ENCODE measurements around the gene MTA1. TPM values are rescaled to one million over a fixed set of nuclear protein-coding genes. Genes with fewer than 3 reads are reported as not detected.
A peak's percentile ranks its signal among the peaks of the same experiment; 100 is the strongest.

Gene MTA1
- total and polyA plus RNA-seq, 2 of the 8 experiments (the other 6 are each of a cell fraction or from before 2014, with no cell fraction given) = 73.9 to 221 TPM

DNA sequence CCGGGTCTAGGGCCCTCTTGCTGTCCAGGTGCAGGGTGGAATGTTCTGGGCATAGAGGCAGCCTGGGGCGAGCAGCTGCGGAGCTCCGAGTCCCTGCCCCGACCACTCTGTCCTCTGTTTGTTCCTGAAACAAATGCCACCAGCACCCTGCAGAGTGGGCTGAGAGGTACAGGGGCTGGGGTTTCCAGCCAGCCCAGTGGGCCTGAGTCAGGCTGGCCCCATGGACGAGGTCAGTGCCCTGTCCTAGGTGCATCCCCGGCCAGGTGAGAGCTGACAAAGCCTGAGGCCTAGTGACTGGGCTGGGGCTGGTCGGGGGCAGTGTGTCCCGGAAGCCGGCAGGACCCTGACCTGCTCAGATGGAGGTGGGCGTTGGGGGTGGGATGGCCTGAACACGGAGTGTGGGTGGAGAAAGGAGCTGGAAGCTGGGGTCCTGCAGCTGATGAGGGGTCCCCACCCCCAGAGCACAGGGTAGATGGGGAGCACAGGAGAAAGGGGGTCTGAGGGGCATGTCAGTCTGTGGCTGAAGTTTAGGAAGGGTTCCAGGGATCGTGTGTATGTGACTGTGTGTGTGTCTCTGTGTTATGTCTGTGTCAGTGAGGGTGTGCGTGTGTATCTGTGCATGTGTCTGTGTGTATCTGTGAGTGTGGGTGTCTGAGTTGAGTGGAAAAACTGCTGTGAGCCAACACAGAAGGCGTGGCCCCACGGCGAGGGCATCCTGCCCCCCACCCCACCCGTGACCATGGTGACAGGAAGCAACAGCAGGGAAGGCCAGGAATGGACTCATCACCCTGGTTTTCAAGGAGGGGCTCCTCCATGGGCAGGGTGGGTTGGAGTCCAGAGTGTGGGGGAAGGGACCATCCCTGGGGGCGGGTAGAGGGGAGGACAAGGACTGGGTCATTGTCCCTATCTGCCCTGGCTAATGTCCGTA is 64.7 kb downstream of the MTA1 start:
- Histone ChIP-seq H3K4me2 (ENCODE audit: insufficient read depth in 1 of 2, low read depth in 2 of 2, low read length in 2 of 2) (no peak overlapping the region), H2BK5ac (ENCODE audit: low read depth, low read length) (no peak overlapping the region), H4K5ac (ENCODE audit: insufficient read length, low read depth, low read length) (no peak overlapping the region), H3K14ac (ENCODE audit: insufficient read length) (no peak overlapping the region), H2AK5ac (ENCODE audit: low read depth, low read length) (no peak overlapping the region), H4K8ac (ENCODE audit: extremely low read depth, insufficient read depth, low read length) (no peak overlapping the region), H2AFZ (ENCODE audit: low read length) (no peak overlapping the region), H4K20me1 (replicated peaks in 1 of 2; ENCODE audit: control insufficient read depth in 1 of 2, insufficient read depth in 2 of 2, low read length in 2 of 2) (peaks cover 4 to 15% of the 10 kb centered on the region in 2 experiments), H3K4me1 (replicated peaks in 1 of 4; ENCODE audit: control insufficient read depth in 3 of 4, insufficient read depth in 4 of 4, low read length in 3 of 4) (peaks cover 0 to 40% (median 19%) of the 10 kb centered on the region in 4 experiments; a peak in 5 of 7 replicates), H2BK15ac (ENCODE audit: low read length) (no peak overlapping the region), H3K27ac (ENCODE audit: low read depth, low read length) (no peak overlapping the region), H3K9ac (replicated peaks in 1 of 4; ENCODE audit: extremely low read depth in 1 of 4, low read depth in 3 of 4, low read length in 3 of 4) (no peak overlapping the region), H2BK12ac (ENCODE audit: low read depth, low read length) (0 out of 2 replicates have a peak overlapping the region, but pooled peaks have one; percentile 27), H3K23ac (ENCODE audit: insufficient read length) (no peak overlapping the region), H3K79me2 (ENCODE audit: control insufficient read depth in 1 of 2, insufficient read depth in 2 of 2, low read length in 2 of 2) (no peaks in the 10 kb centered on the region), H4K91ac (replicated peaks; ENCODE audit: insufficient read length, low read length) (no peak overlapping the region), H3K36me3 (ENCODE audit: control insufficient read depth in 2 of 4, insufficient read depth in 4 of 4, low read length in 3 of 4) (no peaks in the 10 kb centered on the region), H3K23me2 (ENCODE audit: low read depth, low read length) (peaks cover 6% of the 10 kb centered on the region; the same call in 1 of the 2 replicates), H2BK20ac (ENCODE audit: low read length) (no peak overlapping the region), H3K4ac (replicated peaks; ENCODE audit: insufficient read length, low read depth, low read length) (no peak overlapping the region), H3K56ac (replicated peaks; ENCODE audit: insufficient read length, low read depth, low read length) (no peak overlapping the region), H2BK120ac (replicated peaks; ENCODE audit: low read depth, low read length) (no peak overlapping the region), H3K79me1 (ENCODE audit: low read depth, low read length) (no peaks in the 10 kb centered on the region), H3K9me3 (ENCODE audit: insufficient read depth in 2 of 2, low read depth in 1 of 2, low read length in 1 of 2) (no peaks in the 10 kb centered on the region), H3K4me3 (ENCODE audit: extremely low read depth in 1 of 4, insufficient read depth in 2 of 4, low read depth in 3 of 4, low read length in 4 of 4) (no peak overlapping the region), H3K27me3 (replicated peaks in 1 of 4; ENCODE audit: control insufficient read depth in 3 of 4, extremely low read depth in 1 of 4, insufficient read depth in 3 of 4, low read length in 3 of 4) (peaks cover 45 to 97% (median 80%) of the 10 kb centered on the region in 4 experiments), H3K18ac (ENCODE audit: extremely low read depth, low read length) (no peak overlapping the region; the same call in 1 of the 2 replicates)
- ChIA-PET CTCF (ENCODE audit: partially characterized antibody) (interaction anchor here (0.8 to 5.0 kb wide), 6 partner anchors 13 to 465 kb away, joined by 3 to 70 read pairs (median 4); no protein-coding TSS in a partner anchor), POLR2A (ENCODE audit: partially characterized antibody) (interaction anchor here (1.7 kb wide), 1 partner anchor 10 kb away, joined by 3 read pairs; no protein-coding TSS in a partner anchor)
- 81% methylated on average over 18 of the region's 20 CpGs; no CpG with 5 or more reads in 1 of the 2 experiments for WGBS, 2 experiments (ENCODE audit: extremely low coverage in 1 of 2, insufficient coverage in 1 of 2, insufficient read length in 1 of 2, insufficient replicate concordance in 2 of 2, low coverage in 1 of 2, low lambda C conversion rate in 2 of 2, missing lambda C conversion rate in 1 of 2)
- no peak for FAIRE-seq
- DNase-seq (ENCODE audit: low read depth in 1 of 2, low spot score in 2 of 2) = peak in 1 of 2 experiments; percentile 42
- TF ChIP-seq HDAC6 (IDR thresholded peaks at IDR 0.05; ENCODE audit: low read depth, low read length) = no peak
- no peak for TF ChIP-seq TEAD4 (IDR thresholded peaks at IDR 0.05; ENCODE audit: low read depth, low read length)
- no peak for TF ChIP-seq GTF2F1 (IDR thresholded peaks at IDR 0.05; ENCODE audit: borderline replicate concordance, low read depth, low read length)
- TF ChIP-seq, protein P1, sequence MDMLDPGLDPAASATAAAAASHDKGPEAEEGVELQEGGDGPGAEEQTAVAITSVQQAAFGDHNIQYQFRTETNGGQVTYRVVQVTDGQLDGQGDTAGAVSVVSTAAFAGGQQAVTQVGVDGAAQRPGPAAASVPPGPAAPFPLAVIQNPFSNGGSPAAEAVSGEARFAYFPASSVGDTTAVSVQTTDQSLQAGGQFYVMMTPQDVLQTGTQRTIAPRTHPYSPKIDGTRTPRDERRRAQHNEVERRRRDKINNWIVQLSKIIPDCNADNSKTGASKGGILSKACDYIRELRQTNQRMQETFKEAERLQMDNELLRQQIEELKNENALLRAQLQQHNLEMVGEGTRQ (IDR thresholded peaks at IDR 0.05; ENCODE audit: low read length) = no peak
- TF ChIP-seq KDM5A (IDR thresholded peaks at IDR 0.05; ENCODE audit: low read length) = no peak
- TF ChIP-seq BCL11A (IDR thresholded peaks at IDR 0.05; ENCODE audit: low read depth in 2 of 2, low read length in 2 of 2) = no peak
- no peak for TF ChIP-seq SRF (IDR thresholded peaks at IDR 0.05; ENCODE audit: low read depth, low read length)
- no peak for TF ChIP-seq TBP (IDR thresholded peaks at IDR 0.05; ENCODE audit: low read depth, low read length)
- no peak for TF ChIP-seq SAP30 (IDR thresholded peaks at IDR 0.05; ENCODE audit: insufficient read depth, insufficient replicate concordance, low read length)
- no peak for TF ChIP-seq RXRA (IDR thresholded peaks at IDR 0.05; ENCODE audit: insufficient read depth, low read depth, low read length)
- TF ChIP-seq SP1 (IDR thresholded peaks at IDR 0.05; ENCODE audit: low read depth, low read length) = no peak

Data from H1 (cell line).